ENCODE data around the gene SPACA5.
"Not testable (repeated sequence)": the region's sequence is repeated elsewhere in the genome, so short reads cannot be mapped to it uniquely, and the experiment has no call there.

The SPACA5 gene

DNA sequence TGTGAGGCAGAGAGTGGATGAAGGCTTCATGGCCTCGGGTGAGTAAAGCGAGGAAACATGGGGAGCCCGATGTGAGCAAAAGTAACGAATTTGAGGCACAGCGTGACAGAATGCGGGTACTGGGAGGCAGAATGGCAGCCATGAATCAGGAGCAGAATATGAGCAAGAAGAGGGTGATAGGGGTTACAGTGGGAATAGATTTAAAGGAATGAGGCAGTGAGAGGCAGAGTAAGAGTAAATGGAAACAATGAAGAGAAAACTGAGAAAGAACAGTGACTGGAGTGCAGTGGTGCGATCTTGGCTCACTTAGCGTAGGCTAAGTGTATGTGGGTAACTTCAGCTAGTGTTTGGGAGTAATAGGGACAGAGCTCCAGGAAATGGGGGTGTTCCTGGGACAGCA, at the start of gene SPACA5:
Gene SPACA5, plus strand, starts transcription at position 301 of the 400 bp plus-strand sequence. CDS start 815 bp downstream, outside the sequence.
- not testable (repeated sequence) for DNase-seq

DNA sequence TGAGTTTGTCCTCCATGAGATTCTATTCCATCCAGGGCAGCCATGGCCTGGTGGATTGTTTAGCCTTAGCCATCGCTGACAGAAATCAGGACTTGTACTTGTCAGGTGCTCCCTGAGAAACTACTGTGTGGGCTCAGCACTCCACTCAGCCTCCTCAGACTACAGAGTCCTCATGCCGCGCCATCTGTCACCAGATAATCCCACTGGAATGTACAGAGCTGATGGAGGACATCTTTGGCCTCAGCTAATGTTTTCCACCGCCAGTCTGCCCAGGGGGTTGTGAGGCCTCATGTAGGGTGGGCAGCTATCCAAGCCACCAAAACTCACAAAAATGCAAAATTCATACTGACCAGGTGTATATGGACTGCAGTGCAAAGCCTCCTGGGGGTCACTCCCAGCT, 48.6 kb upstream of the SPACA5 start:
- peak; percentile 83 for DNase-seq

DNA sequence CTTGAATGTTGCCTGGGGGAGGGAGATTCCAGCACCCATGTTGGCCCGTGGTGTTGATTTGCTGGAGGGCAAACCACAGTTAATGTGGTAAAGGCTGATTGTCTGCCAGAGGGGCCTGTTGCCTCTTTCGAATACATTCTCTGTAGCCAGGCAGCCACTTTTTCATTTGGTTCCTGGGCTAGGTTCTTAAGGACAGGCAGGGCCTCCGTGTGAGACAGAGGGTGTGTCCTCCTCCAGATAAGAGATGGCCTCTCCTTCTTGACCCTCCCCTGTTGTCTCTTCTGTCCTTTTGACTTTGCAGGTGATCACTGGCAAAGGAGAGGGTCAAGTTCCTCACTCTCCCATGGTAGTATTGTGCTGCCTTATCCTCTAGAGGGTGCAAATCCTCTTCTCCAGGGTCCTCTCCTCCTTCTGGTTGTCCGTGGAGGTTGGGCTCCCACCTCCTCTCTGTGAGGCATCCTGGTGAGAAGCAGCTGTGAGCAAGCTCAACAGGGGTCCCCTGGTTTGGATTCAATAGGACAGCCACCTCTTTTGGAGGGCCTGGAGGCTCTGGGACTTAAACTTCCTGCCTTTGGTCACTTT, 47.9 kb upstream of the SPACA5 start:
- peak; percentile 10 for DNase-seq

DNA sequence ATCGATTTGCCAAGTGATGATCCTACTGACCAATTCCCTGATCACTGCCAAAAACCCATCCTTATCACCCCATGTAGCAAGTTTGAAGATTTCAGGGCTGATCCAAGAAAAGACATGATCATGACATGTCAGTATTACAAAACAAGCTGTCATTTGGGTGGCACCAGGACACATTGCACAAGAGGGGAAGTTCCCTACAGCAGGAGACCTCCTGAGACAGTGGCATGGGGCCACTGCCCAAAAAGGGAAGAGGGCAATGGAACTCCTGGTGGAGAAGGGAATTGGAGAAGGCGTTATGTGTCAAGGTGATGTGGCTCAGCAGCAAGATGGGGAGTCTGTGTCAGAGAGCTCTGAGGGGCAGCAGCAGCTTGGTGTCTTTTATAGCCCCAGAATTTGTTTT, 46.4 kb upstream of the SPACA5 start:
- DNase-seq: no peak

DNA sequence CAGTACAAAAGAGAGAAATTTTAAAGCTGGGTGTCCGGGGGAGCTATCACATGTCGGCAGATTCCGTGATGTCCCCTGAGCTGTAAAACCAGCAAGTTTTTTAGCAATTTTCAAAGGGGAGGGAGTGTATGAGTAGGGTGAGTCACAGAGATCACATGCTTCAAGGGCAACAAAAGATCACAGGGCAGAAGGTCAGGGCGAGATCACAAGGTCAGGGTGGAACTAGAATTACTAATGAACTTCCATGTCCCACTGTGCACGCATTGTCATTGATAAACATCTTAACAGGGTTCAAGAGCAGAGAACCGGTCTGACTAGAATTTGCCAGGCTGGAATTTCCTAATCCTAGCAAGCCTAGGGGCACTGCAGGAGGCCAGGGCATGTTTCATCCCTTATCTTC, 45.0 kb upstream of the SPACA5 start:
- DNase-seq: not testable (repeated sequence)

DNA sequence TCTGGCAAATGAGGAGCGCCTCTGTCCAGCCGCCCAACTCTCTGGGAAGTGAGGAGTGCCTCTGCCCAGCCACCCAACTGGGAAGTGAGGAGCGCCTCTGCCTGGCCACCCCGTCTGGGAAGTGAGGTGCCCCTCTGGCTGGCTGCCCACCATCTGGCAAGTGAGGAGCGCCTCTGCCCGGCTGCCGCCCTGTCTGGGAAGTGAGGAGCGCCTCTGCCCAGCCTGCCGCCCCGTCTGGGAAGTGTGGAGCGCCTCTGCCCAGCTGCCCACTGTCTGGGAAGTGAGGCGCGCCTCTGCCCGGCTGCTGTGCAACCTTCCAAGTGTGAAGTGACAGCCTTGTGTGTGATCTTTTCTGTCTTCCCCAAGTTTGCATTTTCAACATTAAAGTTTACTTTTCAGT, 41.3 kb upstream of the SPACA5 start:
- DNase-seq: not testable (repeated sequence)

DNA sequence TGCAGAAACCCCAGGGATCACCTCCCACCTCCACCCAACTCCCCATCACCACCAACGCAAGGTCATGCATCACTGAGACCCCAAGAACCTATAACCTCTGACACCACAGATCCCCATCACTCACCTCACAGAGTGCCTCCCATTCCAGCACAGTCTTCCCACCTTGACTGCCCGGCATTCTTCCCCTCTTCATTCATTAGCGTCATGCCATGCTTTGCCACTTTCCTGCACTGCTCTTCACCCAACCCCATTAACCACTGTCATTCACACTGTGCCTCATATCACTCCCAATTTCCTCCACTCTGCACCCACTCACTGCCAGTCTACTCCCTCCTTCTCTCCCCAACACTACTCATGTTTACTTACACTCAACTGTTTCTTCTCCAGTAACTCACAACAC, 33.6 kb upstream of the SPACA5 start:
- DNase-seq: no peak

DNA sequence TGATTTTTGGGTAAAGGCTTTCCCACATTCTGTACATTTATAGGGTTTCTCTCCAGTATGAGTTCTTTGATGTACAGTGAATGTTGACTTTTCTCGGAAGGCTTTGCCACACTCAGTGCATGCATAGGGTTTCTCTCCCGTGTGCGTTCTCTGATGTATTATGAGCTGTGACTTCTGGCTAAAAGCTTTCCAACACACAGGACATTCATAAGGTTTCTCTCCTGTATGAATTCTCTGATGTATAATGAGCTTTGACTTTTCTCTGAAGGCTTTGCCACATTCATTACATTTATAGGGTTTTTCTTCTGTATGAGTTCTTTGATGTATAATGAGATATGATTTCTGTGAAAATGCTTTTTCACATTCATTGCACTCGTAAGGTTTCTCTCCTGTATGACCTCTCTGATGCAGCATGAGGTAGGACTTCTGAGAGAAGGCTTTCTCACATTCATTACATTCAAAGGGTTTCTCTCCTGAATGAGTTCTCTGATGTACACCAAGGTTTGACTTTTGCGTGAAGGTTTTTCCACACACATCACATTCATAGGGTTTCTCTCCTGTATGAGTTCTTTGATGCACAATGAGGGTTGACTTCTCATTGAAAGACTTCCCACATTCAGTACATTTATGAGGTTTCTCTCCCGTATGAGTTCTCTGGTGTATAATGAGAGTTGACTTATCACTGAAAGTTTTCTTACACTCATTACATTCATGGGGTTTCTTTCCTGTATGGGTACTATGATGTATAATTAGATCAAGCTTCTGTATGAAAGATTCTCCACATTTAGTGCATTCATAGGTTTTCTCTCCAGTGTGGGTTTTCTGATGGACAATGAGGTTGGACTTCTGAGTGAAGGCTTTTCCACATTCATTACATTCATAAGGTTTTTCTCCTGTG, 30.3 kb upstream of the SPACA5 start:
- DNase-seq: no peak

DNA sequence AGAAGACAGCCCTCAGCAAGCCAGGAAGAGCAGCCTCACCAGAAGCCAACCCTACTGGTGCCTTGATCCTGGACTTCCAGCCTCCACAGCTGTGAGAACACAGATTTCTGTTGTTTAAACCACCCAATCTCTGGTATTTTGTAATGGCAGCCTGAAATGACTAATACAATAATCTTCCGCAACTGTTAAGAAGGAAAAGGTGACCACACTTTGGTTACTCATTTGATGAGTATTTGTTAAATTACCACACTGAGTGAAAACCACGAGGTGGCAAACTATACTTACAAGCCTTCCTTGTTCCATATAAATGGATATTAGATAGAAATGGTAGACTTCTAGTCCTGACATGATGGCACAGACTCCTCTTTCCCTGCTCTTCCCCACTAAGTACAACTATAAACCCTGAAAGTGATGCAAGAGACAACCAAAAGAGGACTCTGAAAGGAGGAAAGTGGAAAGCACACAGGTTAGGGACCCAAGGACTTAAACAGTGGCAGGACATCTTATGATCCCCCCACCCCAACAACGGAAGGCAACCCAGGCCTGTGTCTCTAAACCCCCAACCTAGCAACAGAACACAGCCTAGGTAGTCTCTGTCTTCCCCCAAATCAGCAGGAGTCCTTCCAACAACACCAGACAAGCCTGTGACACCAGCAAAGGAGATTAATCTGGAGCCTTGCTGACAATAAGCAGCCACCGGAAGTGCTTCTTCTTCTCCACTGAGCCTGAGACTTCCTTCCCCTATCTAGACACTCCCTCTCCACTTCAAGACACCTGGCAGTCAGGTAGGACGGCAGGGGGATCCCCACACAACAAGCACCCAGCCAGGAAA, 15.3 kb upstream of the SPACA5 start:
- DNase-seq: no peak

DNA sequence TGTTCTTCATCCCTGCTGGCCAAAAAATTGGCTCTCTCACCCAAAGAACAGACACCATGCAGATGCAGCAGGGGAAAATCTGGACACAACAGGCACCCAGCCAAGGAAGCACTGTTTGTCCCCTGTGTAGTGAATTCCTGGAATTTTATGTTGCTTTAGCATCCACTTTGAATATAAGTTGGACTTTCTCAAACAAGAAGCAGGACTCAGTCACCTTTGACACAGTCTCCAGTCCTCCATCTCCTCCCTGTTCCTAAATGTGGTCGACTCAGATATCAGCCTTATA, 14.8 kb upstream of the SPACA5 start:
- no peak for DNase-seq

DNA sequence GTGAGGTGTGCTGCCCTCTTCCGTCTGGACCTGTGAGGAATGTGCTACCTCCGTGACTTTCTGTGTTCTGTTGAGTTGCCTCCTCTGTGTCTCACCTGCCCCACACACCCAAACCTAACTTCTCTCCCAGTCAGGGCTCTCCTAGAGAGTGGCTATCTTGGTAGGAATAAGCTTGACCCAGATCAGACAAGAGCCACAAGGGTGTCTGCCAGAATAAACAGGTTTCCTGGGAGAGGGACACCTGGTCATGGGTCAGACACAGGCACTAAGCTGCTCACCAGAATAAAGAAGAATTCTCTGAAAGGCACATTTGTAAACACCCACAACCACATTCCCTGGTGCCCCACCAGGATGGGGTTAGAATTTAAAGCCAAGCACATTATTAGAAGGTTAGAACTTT, 14.1 kb upstream of the SPACA5 start:
- DNase-seq: no peak

DNA sequence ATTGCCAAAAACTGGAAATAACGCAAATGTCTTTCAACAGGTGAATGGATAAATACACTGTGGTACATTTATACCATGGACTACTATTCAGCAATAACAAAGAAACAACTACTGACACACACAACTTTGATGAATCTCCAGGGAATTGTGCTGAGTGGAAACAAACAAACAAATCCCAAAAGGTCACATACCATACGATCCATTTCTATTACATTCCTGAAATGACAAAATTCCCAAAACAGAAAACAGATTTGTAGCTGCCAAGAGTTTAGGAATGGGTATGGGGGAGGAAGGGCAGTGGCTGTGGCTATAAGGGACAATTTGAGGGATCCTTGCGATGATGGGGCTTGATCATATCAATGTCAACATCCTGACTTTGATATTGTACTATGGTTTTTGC, 5.5 kb upstream of the SPACA5 start:
- no peak for DNase-seq

DNA sequence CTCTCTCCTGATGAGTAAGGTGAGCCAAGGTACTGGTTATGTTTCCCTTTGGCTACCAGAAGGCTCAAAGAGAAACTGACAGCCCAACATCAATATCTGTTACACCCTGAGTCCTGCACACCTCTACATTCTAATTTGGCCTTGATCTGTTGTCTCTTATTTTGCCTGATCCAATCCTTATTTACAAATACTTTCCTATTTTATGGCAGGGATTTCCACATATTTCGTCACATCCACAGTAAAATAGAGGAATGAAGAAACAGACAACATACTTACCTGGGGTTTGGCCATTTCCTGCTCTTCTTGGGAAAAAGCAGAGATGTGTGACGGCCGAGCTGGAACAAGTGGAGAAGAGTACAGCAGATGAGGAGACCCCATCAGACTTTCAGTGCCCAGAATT, 4.5 kb upstream of the SPACA5 start:
- no peak for DNase-seq

DNA sequence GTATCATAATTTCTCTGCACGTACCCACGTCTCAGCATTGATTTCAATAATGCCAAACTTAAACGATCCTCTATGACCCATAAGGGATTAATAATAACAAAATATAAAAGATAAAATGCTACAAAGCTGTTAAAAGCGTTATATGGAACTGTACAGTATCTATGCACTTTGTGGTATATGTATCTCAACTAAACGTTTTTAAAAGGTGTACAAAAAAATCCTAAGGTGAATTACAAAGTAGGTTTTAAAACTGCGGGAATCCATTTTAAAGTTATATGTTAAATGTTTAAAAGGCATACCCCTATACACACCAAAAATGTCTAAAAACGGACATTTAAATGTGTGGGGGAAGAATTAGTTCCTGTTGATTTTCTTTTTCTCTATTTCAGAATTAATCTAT, 3.9 kb upstream of the SPACA5 start:
- no peak for DNase-seq

DNA sequence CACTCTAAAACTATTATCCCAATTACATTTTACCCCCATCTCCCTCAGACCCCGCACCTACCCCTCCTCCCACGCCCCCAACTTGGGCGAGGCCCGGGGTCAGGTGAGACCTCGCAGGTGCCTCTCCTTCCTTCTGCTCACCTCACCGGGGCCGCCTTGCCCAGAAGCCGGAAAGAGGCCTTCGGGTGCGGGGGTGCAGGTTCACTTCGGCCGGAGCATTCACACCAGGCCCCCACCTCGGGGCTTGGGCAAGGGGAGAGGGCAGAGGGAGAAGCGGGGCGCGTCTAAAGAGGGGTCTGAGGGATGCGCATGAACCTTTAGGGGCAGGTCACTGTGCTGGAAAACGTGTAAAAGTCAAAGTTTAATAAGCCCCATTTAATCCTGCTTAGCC, 3.4 kb upstream of the SPACA5 start:
- no peak for DNase-seq

DNA sequence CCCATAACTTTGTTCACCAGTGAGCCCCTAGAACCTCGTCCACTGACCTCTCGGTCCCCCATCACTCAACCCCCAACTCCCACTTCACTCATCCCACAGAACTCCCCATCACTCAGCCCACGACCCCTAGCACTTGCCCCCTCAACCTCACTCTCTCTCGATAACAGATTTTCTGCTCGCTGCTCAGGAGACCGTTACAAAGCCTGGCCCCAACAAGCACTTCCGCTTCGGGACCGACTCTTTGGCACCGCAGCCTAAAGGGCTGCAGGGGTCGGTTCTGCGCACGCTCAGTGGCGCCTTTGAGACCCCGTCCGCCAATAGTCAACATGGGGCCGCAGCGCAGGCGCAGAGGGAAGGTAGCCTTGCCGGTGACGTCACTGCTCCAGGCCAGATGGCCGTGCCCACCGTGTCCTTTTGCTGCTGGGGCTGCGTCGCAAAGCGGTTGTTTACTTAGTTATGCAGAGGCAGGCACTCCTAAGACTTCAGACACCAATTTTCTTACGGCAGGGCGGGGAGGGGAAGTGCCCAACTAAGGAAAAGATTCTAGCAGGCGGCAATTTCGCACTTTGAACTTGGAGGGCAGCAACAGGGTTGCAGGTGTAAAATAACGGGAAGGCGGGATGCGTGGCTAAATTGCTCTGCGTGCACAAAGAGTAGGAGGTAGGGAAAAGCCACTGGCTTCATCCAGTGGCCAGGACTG, 2.9 kb upstream of the SPACA5 start, which contains the start of gene ZNF182:
Gene ZNF182, minus strand, starts transcription at position 232 of the 700 bp plus-strand sequence. CDS start 1,380 bp downstream, outside the sequence.
- DNase-seq: peak; percentile 98

DNA sequence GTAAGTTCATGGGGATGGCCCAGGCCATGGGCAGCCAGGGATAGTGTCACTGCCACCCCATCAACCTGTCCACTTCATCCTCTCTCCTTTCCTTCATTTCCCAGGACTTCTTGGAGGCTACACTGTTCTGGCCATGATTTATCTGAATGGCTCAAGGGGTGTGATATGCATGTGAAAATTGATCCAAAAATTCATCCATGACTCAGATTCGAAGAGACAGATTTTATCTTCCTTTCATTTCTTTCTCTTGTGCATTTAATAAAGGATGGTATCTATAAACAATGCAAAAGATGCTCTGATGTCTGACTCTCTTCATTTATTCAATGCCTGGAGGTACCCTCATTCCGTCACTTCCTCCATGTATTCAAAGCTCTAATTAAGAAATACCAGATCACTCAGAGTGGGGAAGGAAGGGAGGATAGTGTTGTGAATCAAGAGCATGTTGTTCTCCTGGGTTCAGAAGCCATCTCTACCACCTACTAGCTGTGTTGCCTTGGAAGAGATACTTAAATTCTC, 2.7 kb downstream of the SPACA5 start:
- not testable (repeated sequence) for DNase-seq

DNA sequence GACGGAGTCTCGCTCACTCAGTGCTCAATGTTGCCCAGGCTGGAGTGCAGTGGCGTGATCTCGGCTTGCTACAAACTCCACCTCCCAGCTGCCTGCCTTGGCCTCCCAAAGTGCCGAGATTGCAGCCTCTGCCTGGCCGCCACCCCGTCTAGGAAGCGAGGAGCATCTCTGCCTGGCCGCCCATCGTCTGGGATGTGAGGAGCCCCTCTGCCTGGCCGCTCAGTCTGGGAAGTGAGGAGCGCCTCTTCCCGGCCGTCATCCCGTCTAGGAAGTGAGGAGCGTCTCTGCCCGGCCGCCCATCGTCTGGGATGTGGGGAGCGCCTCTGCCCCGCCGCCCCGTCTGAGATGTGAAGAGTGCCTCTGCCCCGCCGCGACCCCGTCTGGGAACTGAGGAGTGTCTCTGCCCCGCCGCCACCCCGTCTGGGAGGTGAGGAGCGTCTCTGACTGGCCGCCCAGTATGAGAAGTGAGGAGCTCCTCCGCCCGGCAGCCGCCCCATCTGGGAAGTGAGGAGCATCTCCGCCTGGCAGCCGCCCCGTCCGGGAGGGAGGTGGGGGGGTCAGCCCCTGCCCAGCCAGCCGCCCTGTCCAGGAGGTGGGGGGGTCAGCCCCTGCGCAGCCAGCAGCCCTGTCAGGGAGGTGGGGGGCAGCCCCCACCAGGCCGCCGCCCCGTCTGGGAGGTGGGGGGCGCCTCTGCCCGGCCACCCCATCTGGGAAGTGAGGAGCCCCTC, 10.0 kb downstream of the SPACA5 start:
- not testable (repeated sequence) for DNase-seq

DNA sequence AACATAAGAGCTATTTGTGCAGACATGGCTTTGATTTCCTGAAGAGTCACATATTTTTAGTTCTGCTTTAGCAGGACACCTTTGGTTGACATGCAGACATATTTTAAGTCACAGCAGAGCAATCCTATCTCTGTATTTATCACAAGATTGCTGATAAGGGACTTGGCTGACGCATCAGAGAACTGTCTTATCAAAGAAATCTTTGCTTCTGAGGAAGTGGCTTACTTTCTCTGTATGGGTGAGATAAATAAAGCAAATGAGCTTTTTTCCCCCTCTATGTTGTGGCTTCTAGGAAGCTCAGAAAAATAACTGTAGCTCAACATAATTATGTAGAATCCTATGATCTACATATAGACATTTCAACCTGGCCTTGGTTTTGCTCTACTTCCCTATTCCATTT, 13.1 kb downstream of the SPACA5 start:
- not testable (repeated sequence) for DNase-seq

DNA sequence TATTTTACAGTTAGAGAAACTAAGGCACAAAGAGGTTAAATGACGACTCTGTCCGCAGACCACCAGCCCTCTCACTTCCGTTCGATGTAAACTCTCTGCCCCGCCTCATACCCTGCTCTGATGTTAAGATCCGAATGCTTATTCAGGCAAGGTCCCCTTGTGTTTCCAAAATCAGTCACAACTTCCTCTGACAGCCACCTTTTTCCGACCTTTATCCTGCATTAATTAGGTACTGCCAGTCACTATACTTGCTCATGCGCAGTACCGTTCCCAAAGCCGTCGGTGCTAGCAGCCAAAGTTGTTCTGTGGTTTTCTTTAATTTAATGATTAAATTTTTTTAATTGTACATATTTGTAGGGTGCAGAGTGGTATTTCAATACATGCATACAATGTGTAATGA, 13.7 kb downstream of the SPACA5 start:
- DNase-seq: not testable (repeated sequence)

DNA sequence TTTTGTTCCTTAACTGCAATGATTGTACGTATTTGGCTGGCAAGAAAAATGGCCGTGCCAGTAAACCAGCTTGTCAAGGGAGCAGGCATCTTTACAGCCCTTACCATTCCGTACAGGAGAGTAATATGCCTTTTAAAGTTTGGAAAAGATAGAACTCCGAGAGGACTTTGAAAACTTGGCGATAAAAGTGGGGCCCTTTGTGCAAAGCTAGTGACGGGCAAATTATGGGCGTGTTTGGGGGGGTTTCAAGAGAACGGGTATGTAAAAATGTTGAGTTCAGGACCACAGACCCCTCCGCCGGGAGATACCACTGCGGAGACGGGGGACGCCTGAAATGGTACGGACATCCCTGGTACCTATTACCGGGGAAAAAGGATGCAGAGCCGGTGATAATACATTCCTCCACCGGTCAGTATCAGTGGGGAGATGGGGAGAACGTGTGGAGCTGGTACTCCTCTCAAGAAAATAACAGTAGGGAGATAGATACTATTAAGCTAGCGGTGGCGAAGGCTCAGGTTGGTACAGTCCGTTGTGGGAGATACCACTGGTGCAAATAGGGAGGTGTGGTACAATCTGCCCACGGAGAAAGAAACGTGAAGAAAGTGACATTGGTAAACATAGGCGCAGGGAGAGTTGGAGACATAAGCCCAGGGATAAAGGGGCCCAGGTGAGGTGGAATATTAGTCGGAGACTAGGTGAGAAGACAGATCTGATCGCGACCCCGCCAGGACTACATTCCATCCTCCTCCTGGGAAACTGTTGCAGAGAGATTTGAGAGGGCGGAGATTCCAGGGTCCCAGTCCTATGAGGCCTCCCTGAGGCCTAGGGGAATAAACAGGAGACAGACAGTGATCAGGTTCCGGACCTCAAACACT, 14.5 kb downstream of the SPACA5 start:
- peak; percentile 92 for DNase-seq
